Islet of Langerhans (tissue), 1 donor: ENCODE measurements around the gene KL.

Experiments used
- FAIRE-seq: peaks from one replicate; lab custom pipeline; 2011; peaks lifted over from hg19 to GRCh38; lab: Jason Lieb, UNC

Gene KL

DNA sequence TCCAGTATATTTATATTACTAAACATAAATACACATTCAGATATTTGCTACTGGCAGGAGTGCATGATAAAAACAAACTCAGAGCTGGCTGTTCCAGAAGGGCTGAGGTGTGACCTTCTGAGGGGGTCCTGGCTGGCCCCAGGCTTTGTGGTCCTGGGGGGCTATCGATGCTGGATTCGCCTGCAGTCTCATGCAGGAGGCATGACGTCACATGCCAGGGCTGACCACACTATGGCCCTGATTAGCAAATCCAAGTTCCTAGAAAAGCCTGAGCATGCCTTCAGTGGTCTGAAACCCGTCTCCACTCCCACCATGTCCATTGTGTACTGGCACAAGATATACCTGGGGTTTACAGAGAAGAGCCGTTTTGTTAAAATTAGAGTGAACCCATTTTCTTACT is 97.9 kb downstream of the KL start:
- FAIRE-seq, result no peak

DNA sequence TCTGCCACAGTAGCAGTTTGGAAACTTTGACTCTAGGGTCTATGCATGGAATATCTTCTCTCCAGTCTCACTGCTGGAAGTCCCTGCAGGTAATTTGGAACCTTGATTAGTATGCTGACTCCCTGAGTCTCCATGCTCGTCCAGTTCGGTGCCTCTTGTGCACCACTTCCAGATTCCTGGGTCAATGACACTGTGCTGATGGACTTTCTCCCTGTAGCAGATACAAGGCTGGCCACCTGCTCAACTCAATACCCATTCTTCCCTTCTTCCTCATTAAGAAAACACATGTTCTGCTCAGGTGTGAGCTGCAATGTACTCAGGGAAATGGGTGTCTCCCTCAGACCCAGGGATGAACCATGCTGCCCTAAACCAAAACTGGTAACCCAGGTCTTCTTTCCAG is 99.1 kb downstream of the KL start:
- FAIRE-seq, result no peak
